H9 (cell line): ENCODE measurements around the gene AGO3. TPM values are rescaled to one million over a fixed set of nuclear protein-coding genes. Genes with fewer than 3 reads are reported as not detected.

Experiments used
- DNase-seq: peaks from one replicate; pipeline ENCODE4 v3.0.0-alpha.2; 2017
- H2AFZ ChIP-seq: one replicate; pipeline ENCODE4 v1.6.1; 2013; ENCODE audit warnings: mild to moderate bottlenecking, low read length, control low read depth, moderate library complexity
- H2AK5ac ChIP-seq: 2 replicates; pipeline ENCODE4 v1.6.1; 2013; ENCODE audit warnings: low read length, control low read depth, mixed read lengths; ENCODE audit not compliant: insufficient read length
- H2BK120ac ChIP-seq: one replicate; pipeline ENCODE4 v1.6.1; 2013; ENCODE audit warnings: low read depth, mild to moderate bottlenecking, low read length, control low read depth, inconsistent platforms; ENCODE audit not compliant: poor library complexity, severe bottlenecking
- H2BK12ac ChIP-seq: 2 replicates; pipeline ENCODE4 v1.6.1; 2013; ENCODE audit warnings: low read length, control low read depth, mixed read lengths, low read depth; ENCODE audit not compliant: insufficient read length
- H2BK15ac ChIP-seq: 2 replicates; pipeline ENCODE4 v1.6.1; 2013; ENCODE audit warnings: low read depth, low read length, control low read depth
- H2BK20ac ChIP-seq: one replicate; pipeline ENCODE4 v1.6.1; 2013; ENCODE audit warnings: low read depth, mild to moderate bottlenecking, low read length, control low read depth, inconsistent platforms; ENCODE audit not compliant: poor library complexity, severe bottlenecking
- H2BK5ac ChIP-seq: 2 replicates; pipeline ENCODE4 v1.6.1; 2013; ENCODE audit warnings: low read length, control low read depth, mixed read lengths; ENCODE audit not compliant: insufficient read length
- H3K14ac ChIP-seq: 2 replicates; pipeline ENCODE4 v1.6.1; 2013; ENCODE audit warnings: low read length, control low read depth; ENCODE audit not compliant: insufficient read depth
- H3K18ac ChIP-seq: 2 replicates; pipeline ENCODE4 v1.6.1; 2013; ENCODE audit warnings: low read depth, mild to moderate bottlenecking, mixed read lengths, low read length, control low read depth; ENCODE audit not compliant: insufficient read length
- H3K23ac ChIP-seq: 2 replicates; pipeline ENCODE4 v1.6.1; 2013; ENCODE audit warnings: low read length, control low read depth, mixed read lengths, low read depth; ENCODE audit not compliant: insufficient read length
- H3K23me2 ChIP-seq: 2 replicates; pipeline ENCODE4 v1.6.1; 2013; ENCODE audit warnings: low read depth, mild to moderate bottlenecking, mixed read lengths, low read length, control low read depth; ENCODE audit not compliant: insufficient read length, poor library complexity, severe bottlenecking
- H3K27ac ChIP-seq: 2 replicates; pipeline ENCODE4 v1.5.1; 2013; ENCODE audit warnings: low read length, control low read depth, mixed read lengths, low read depth; ENCODE audit not compliant: insufficient read length
- H3K27me3 ChIP-seq: 2 replicates; pipeline ENCODE4 v1.6.1; 2013; ENCODE audit warnings: low read length, control low read depth, inconsistent platforms; ENCODE audit not compliant: insufficient read depth
- H3K4ac ChIP-seq: 2 replicates; pipeline ENCODE4 v1.6.1; 2013; ENCODE audit warnings: low read depth, mild to moderate bottlenecking, control low read depth, inconsistent platforms, low read length, moderate library complexity
- H3K4me1 ChIP-seq: 2 replicates; pipeline ENCODE4 v1.6.1; 2013; ENCODE audit warnings: low read length, control low read depth, inconsistent platforms; ENCODE audit not compliant: insufficient read depth
- H3K4me2 ChIP-seq: 2 replicates; pipeline ENCODE4 v1.6.1; 2013; ENCODE audit warnings: low read length, control low read depth, mixed read lengths; ENCODE audit not compliant: insufficient read length, insufficient read depth
- H3K56ac ChIP-seq: 2 replicates; pipeline ENCODE4 v1.6.1; 2013; ENCODE audit warnings: low read depth, mild to moderate bottlenecking, mixed read lengths, low read length, control low read depth; ENCODE audit not compliant: insufficient read length
- H3K79me1 ChIP-seq: 2 replicates; pipeline ENCODE4 v1.6.1; 2013; ENCODE audit warnings: low read depth, mild to moderate bottlenecking, moderate library complexity, low read length, control low read depth, inconsistent platforms; ENCODE audit not compliant: insufficient read depth, poor library complexity, severe bottlenecking
- H3K79me2 ChIP-seq: 2 replicates; pipeline ENCODE4 v1.6.1; 2013; ENCODE audit warnings: low read length, control low read depth, inconsistent platforms; ENCODE audit not compliant: insufficient read depth
- H3K9ac ChIP-seq: 2 replicates; pipeline ENCODE4 v1.6.1; 2013; ENCODE audit warnings: low read length, control low read depth, mixed read lengths; ENCODE audit not compliant: insufficient read length; ENCODE audit errors: extremely low read depth
- H3K9me3 ChIP-seq: one replicate; pipeline ENCODE4 v1.6.1; 2013; ENCODE audit warnings: low read depth, low read length, inconsistent platforms; ENCODE audit not compliant: control insufficient read depth
- H3T11ph ChIP-seq: one replicate; pipeline ENCODE4 v1.6.1; 2013; ENCODE audit warnings: mild to moderate bottlenecking, low read length, control low read depth, inconsistent platforms
- H4K20me1 ChIP-seq: one replicate; pipeline ENCODE4 v1.6.1; 2013; ENCODE audit not compliant: control insufficient read depth, insufficient read length, insufficient read depth
- H4K5ac ChIP-seq: 2 replicates; pipeline ENCODE4 v1.6.1; 2013; ENCODE audit warnings: low read depth, mild to moderate bottlenecking, mixed read lengths, low read length, control low read depth; ENCODE audit not compliant: insufficient read length
- H4K8ac ChIP-seq: replicated peaks from 2 replicates; pipeline ENCODE4 v1.6.1; 2013; ENCODE audit warnings: low read length, control low read depth, mixed read lengths, low read depth; ENCODE audit not compliant: insufficient read length
- H4K91ac ChIP-seq: 2 replicates; pipeline ENCODE4 v1.6.1; 2013; ENCODE audit warnings: low read depth, mild to moderate bottlenecking, moderate library complexity, mixed read lengths, low read length, control low read depth; ENCODE audit not compliant: insufficient read length
- H3K27ac Mint-ChIP-seq, 3 experiments: 2 replicates in 2 of 3; 3 replicates in 1 of 3; pipeline ENCODE4 v1.8.0; 2020 to 2021; ENCODE audit warnings: mixed read lengths in 3 of 3, mild to moderate bottlenecking in 1 of 3, moderate library complexity in 1 of 3
- H3K27me3 Mint-ChIP-seq: 2 replicates; pipeline ENCODE4 v1.8.0; 2021; ENCODE audit warnings: low read depth, mild to moderate bottlenecking, moderate library complexity, mixed read lengths
- H3K36me3 Mint-ChIP-seq, 3 experiments: 2 replicates in 2 of 3; 3 replicates in 1 of 3; pipeline ENCODE4 v1.8.0; 2020 to 2021; ENCODE audit warnings: low read depth in 3 of 3, mixed read lengths in 3 of 3; ENCODE audit not compliant: insufficient read depth in 1 of 3
- H3K4me1 Mint-ChIP-seq, 2 experiments: 2 replicates each; pipeline ENCODE4 v1.8.0; 2020; ENCODE audit warnings: mixed read lengths in 2 of 2
- H3K4me3 Mint-ChIP-seq, 2 experiments: 2 replicates in 1 of 2; 3 replicates in 1 of 2; pipeline ENCODE4 v1.8.0; 2020 to 2021; ENCODE audit warnings: mild to moderate bottlenecking in 2 of 2, mixed read lengths in 2 of 2, moderate library complexity in 1 of 2
- H3K9me3 Mint-ChIP-seq, 2 experiments: 2 replicates in 1 of 2; 3 replicates in 1 of 2; pipeline ENCODE4 v1.8.0; 2020; ENCODE audit warnings: mild to moderate bottlenecking in 2 of 2, mixed read lengths in 2 of 2, moderate library complexity in 1 of 2
- CTCF ChIP-seq: fragments of 200-600 bp; sonication (generic); conservative IDR thresholded peaks from 3 replicates; pipeline ENCODE4 v1.8.0; 2021; ENCODE audit warnings: antibody characterized with exemption, mild to moderate bottlenecking
- WGBS: extraction: QIAGEN DNeasy Blood & Tissue Kit; methylation state at CpG from one replicate; pipeline ENCODE4 v1.1.7; 2013; ENCODE audit warnings: missing lambda C conversion rate, low lambda C conversion rate, mixed read lengths; ENCODE audit not compliant: insufficient read length; ENCODE audit errors: extremely low coverage; 5-methylcytosine and 5-hydroxymethylcytosine counted together
- total RNA-seq: library from RNA; stranded (reverse); gene quantifications from 2 replicates; pipeline ENCODE4 v1.2.1, GENCODE V29; 2021

AGO3 gene
- total RNA-seq, 1 experiment from 2014 or later: 27.0 TPM

GRCh38 chr1:36114371-36114770 is 183.5 kb downstream of the AGO3 start:
- Histone ChIP-seq H2BK12ac (no peak overlapping the region), H3K9me3 (no peaks in the 10 kb centered on the region), H4K8ac (no peak overlapping the region), H2AFZ (no peak overlapping the region), H3K14ac (no peak overlapping the region), H4K5ac (no peak overlapping the region), H3K4me1 (no peaks in the 10 kb centered on the region), H3K23ac (no peak overlapping the region), H3K56ac (no peak overlapping the region), H3K4me2 (no peak overlapping the region), H3K79me1 (no peaks in the 10 kb centered on the region), H4K91ac (no peak overlapping the region), H4K20me1 (no peaks in the 10 kb centered on the region), H3K27ac (no peak overlapping the region), H3K23me2 (no peaks in the 10 kb centered on the region), H3K18ac (no peak overlapping the region), H3K27me3 (no peaks in the 10 kb centered on the region), H2BK120ac (no peak overlapping the region), H3K9ac (no peak overlapping the region), H2BK5ac (no peak overlapping the region), H2BK15ac (no peak overlapping the region), H3K4ac (no peak overlapping the region), H2BK20ac (no peak overlapping the region), H3T11ph (no peak overlapping the region), H3K79me2 (no peaks in the 10 kb centered on the region), H2AK5ac (no peak overlapping the region)
- TF ChIP-seq CTCF: no peak
- Mint-ChIP-seq H3K36me3 (no peaks in the 10 kb centered on the region), H3K4me3 (no peak overlapping the region), H3K9me3 (no peaks in the 10 kb centered on the region), H3K27ac (peak overlapping the region in 2 of 3 experiments; percentile 28 to 64; a peak in 2 of 7 replicates), H3K4me1 (peaks cover 5 to 25% of the 10 kb centered on the region in 2 experiments), H3K27me3 (no peaks in the 10 kb centered on the region; the same call in none of the 2 replicates)
- WGBS: no CpG with 5 or more reads among the region's 5 CpGs
- DNase-seq: no peak
